ENCODE results near the gene TMEM247.

Gene TMEM247

GRCh38 chr2:46451131-46451711, 28.1 kb upstream of the TMEM247 start:
- TF ChIP-seq RARB (CRISPR knock-in tag; IDR thresholded peaks at IDR 0.05) (no peak), CREB5 (CRISPR knock-in tag; IDR thresholded peaks at IDR 0.05; ENCODE audit: low read depth) (no peak), TOX (CRISPR knock-in tag; IDR thresholded peaks at IDR 0.05; ENCODE audit: borderline replicate concordance) (no peak), PATZ1 (CRISPR knock-in tag; IDR thresholded peaks at IDR 0.05; ENCODE audit: borderline replicate concordance) (no peak), BACH2 (CRISPR knock-in tag; IDR thresholded peaks at IDR 0.05; ENCODE audit: borderline replicate concordance) (no peak), ZFP30 (CRISPR knock-in tag; IDR thresholded peaks at IDR 0.05) (no peak), ARNTL (CRISPR knock-in tag; IDR thresholded peaks at IDR 0.05; ENCODE audit: borderline replicate concordance, low read depth) (no peak), TSHZ2 (CRISPR knock-in tag; IDR thresholded peaks at IDR 0.05) (no peak), CSDC2 (CRISPR knock-in tag; IDR thresholded peaks at IDR 0.05) (no peak), POU6F1 (CRISPR knock-in tag; IDR thresholded peaks at IDR 0.05; ENCODE audit: borderline replicate concordance, low read depth) (no peak), ZFP3 (CRISPR knock-in tag; IDR thresholded peaks at IDR 0.05) (no peak), ESRRG (CRISPR knock-in tag; IDR thresholded peaks at IDR 0.05) (no peak)
- no peak for ATAC-seq

GRCh38 chr2:46456789-46457188, 22.6 kb upstream of the TMEM247 start:
- TF ChIP-seq ZNF565 (CRISPR knock-in tag; conservative IDR thresholded peaks at IDR 0.05; ENCODE audit: low read depth), result no peak
- TF ChIP-seq RARB (CRISPR knock-in tag; IDR thresholded peaks at IDR 0.05), result no peak
- TF ChIP-seq CREB5 (CRISPR knock-in tag; IDR thresholded peaks at IDR 0.05; ENCODE audit: low read depth), result no peak
- no peak for TF ChIP-seq GLIS3 (CRISPR knock-in tag; IDR thresholded peaks at IDR 0.05)
- no peak for TF ChIP-seq ZFP3 (CRISPR knock-in tag; IDR thresholded peaks at IDR 0.05)
- no peak for TF ChIP-seq ZFP30 (CRISPR knock-in tag; IDR thresholded peaks at IDR 0.05)
- no peak for TF ChIP-seq ZNF8 (CRISPR knock-in tag; IDR thresholded peaks at IDR 0.05)
- no peak for TF ChIP-seq PATZ1 (CRISPR knock-in tag; IDR thresholded peaks at IDR 0.05; ENCODE audit: borderline replicate concordance)
- TF ChIP-seq ZNF70 (CRISPR knock-in tag; IDR thresholded peaks at IDR 0.05), result no peak
- no peak for TF ChIP-seq BACH2 (CRISPR knock-in tag; IDR thresholded peaks at IDR 0.05; ENCODE audit: borderline replicate concordance)
- no peak for TF ChIP-seq CSRNP3 (CRISPR knock-in tag; IDR thresholded peaks at IDR 0.05)
- no peak for TF ChIP-seq PPARA (CRISPR knock-in tag; IDR thresholded peaks at IDR 0.05; ENCODE audit: borderline replicate concordance)
- TF ChIP-seq SNAI2 (CRISPR knock-in tag; IDR thresholded peaks at IDR 0.05), result no peak
- TF ChIP-seq ISL1 (CRISPR knock-in tag; IDR thresholded peaks at IDR 0.05), result no peak
- no peak for TF ChIP-seq TSHZ2 (CRISPR knock-in tag; IDR thresholded peaks at IDR 0.05)
- no peak for ATAC-seq
